WERI-Rb-1 (cell line): ENCODE results near the gene KCNIP4.

ENCODE experiments used
- DNase-seq: peaks from one replicate; pipeline ENCODE4 v3.0.0-alpha.2; 2020
- H3K27ac ChIP-seq: fragments of 250-450 bp; sonication (Bioruptor Pico); 2 replicates; pipeline ENCODE4 v1.5.1; 2020; ENCODE audit warnings: mild to moderate bottlenecking, moderate library complexity
- H3K27me3 ChIP-seq: fragments of 250-450 bp; sonication (Bioruptor Pico); 2 replicates; pipeline ENCODE4 v1.5.1; 2021; ENCODE audit warnings: mild to moderate bottlenecking, low read depth, moderate library complexity; ENCODE audit not compliant: insufficient read depth, severe bottlenecking
- H3K36me3 ChIP-seq: fragments of 250-450 bp; sonication (Bioruptor Pico); 2 replicates; pipeline ENCODE4 v1.5.1; 2020; ENCODE audit warnings: mild to moderate bottlenecking, moderate library complexity
- H3K4me3 ChIP-seq: 2 replicates; pipeline ENCODE4 v1.5.1; 2011; ENCODE audit warnings: low read depth, mild to moderate bottlenecking, control low read depth, low read length
- H3K9me3 ChIP-seq: fragments of 250-450 bp; sonication (Bioruptor Pico); 2 replicates; pipeline ENCODE4 v1.5.1; 2021; ENCODE audit warnings: mild to moderate bottlenecking, moderate library complexity; ENCODE audit not compliant: severe bottlenecking
- CTCF ChIP-seq: IDR thresholded peaks from 2 replicates; pipeline ENCODE4 v1.5.1; 2011; ENCODE audit warnings: low read depth, mild to moderate bottlenecking, control low read depth, inconsistent platforms, low read length

KCNIP4 gene

GRCh38 chr4:21827575-21827974 lies 121.0 kb downstream of the KCNIP4 start:
- Histone ChIP-seq H3K27me3 (no peaks in the 10 kb centered on the region), H3K27ac (no peak overlapping the region), H3K9me3 (no peaks in the 10 kb centered on the region), H3K36me3 (no peaks in the 10 kb centered on the region), H3K4me3 (no peak overlapping the region)
- DNase-seq: no peak
- TF ChIP-seq CTCF: no peak

- H3K27ac ChIP-seq: no peak overlapping the region
- no peak overlapping the region for H3K4me3 ChIP-seq
- H3K36me3 ChIP-seq: no peaks in the 10 kb centered on the region
- no peaks in the 10 kb centered on the region for H3K27me3 ChIP-seq
- TF ChIP-seq CTCF: no peak
- no peaks in the 10 kb centered on the region for H3K9me3 ChIP-seq
- DNase-seq: no peak
Measured at GRCh38 chr4:21826071-21826470, 122.5 kb downstream of the KCNIP4 start.

GRCh38 chr4:21819086-21819485 lies 129.5 kb downstream of the KCNIP4 start:
- Histone ChIP-seq H3K36me3 (no peaks in the 10 kb centered on the region), H3K4me3 (no peak overlapping the region), H3K27me3 (no peaks in the 10 kb centered on the region), H3K27ac (no peak overlapping the region), H3K9me3 (peaks cover 13% of the 10 kb centered on the region)
- no peak for TF ChIP-seq CTCF
- DNase-seq: no peak

- Histone ChIP-seq H3K36me3 (no peaks in the 10 kb centered on the region), H3K27ac (no peak overlapping the region)
Measured at GRCh38 chr4:21815651-21816377, 132.8 kb downstream of the KCNIP4 start.

GRCh38 chr4:21811565-21811964 lies 137.0 kb downstream of the KCNIP4 start:
- H3K9me3 ChIP-seq: peaks cover 4% of the 10 kb centered on the region
- DNase-seq: no peak
- H3K27ac ChIP-seq: no peak overlapping the region
- H3K36me3 ChIP-seq: no peaks in the 10 kb centered on the region
- H3K27me3 ChIP-seq: no peaks in the 10 kb centered on the region
- H3K4me3 ChIP-seq: no peak overlapping the region
- no peak for TF ChIP-seq CTCF

More at GRCh38 chr4:21815651-21816377, 132.8 kb downstream of the KCNIP4 start:
- DNase-seq: no peak
- no peak for TF ChIP-seq CTCF
- no peak overlapping the region for H3K4me3 ChIP-seq
- peaks cover 13% of the 10 kb centered on the region for H3K9me3 ChIP-seq
- no peaks in the 10 kb centered on the region for H3K27me3 ChIP-seq

GRCh38 chr4:21806991-21807390 lies 141.6 kb downstream of the KCNIP4 start:
- DNase-seq: no peak
- H3K36me3 ChIP-seq: no peaks in the 10 kb centered on the region
- H3K27me3 ChIP-seq: no peaks in the 10 kb centered on the region
- H3K4me3 ChIP-seq: no peak overlapping the region
- H3K9me3 ChIP-seq: peaks cover 3% of the 10 kb centered on the region
- H3K27ac ChIP-seq: no peak overlapping the region
- no peak for TF ChIP-seq CTCF
